ENCODE results near the gene DRC3.

Gene DRC3

DNA sequence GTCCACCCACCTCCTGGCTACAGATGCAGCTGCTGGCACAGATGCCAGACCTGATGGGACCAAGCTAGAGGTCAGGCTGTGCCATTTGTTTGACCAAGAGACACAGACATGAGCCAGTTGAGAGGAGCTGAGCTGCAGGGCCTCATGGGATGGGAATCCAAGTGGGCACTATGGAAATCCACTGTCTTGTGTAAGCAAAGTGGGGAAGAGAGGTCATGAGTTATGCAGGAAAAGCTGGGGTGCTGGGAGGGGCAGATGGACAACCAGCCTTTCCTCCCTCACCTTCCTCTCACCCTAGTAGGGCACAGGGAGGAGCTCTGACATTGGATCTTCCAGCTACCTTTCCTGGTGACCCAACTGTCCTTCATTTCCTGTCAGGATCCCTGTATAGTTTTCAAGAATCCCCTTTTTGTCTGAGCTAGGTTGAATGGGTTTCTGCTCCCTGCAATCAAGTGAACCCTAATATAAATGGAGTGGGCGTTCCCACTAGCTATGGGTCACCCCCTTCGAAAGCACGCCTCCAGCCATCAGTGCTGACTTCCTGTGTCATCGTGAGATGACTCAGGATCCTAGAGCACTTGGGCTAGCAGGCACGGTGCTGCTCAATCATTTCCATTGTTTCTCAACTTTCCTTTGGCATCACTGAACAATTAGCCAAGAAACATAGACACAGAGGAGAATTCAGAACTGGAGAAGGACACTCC, 52.7 kb downstream of the DRC3 start:
- DNase-seq = no peak

DNA sequence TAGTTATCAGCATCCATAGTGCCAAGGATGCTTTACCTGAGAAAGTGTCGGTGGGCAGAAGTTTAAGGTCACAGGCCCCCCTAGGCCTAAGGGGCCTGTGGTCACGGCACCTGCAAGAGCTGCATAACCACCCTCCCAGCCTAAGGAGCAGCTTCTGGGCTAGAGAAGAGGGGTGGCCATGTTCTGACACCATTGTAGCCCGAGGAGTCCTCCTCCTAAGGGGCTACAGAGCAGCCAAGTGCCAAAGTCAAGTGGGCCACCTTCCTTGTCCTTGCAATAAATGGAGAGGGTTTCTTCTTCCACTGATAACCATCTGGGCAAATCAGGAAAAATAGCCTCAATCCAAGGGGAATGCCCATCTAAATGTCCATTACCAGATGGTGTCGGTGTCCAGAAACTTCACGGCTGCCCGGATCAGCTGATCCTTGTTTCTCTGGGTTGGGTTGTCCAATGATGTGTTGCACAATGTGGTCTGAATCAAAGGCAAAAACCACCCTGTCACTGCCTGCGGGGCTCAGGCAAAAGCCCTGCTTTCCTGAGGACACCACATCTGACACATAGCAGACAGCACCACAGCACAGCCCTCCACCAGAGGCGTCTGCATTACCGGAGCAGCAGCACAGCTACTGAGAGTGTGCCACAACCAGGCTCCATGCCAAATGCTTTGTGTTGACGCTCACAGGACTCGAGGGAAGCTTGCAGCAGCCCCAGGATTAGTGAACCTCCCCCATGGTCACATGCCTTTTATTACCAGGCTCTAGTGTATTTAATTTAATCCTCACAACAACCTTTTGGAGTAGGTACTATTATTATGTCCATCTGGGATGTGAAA, 53.5 kb downstream of the DRC3 start:
- DNase-seq = no peak

GRCh38 chr17:18027280-18027679, 54.6 kb downstream of the DRC3 start:
- DNase-seq = no peak

DNA sequence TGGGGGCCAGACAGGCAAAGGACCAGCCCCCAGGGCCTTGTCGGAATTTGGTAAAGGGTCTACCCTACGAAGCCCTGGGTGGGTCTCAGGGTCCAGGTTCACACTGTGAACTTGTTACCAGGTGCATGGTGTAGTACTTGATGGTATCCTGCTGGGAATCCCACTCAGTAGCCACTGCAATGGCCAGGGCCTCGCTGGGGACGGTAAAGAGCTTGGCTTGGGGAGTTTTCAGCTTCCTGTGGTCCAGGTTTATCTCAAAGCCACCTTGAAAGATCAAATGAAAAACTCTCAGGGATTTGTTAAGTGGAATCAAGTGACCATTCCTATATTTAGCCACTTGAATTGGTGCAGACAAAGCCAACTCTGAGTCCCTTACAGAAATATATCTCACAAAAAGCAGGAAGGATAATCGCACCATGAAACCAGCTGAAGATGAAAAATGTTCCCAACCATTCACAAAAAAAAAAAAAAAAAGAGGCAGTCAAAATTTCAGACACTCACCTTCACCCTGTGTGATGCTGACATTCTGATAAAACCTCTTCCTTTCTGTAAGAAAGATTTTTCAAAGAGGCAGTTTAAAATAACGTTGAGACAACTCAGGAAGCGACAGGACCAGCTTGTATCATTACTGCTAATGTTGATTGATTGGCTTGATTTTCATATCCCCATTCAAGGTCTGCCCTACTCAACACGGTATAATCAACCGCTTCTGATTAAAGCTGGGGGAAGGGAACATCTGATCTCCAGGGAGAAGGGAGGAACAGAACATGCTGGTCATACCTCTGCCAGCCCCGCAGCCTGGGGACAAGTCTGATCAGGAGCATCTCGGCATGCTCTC, 55.7 kb downstream of the DRC3 start:
- no peak for DNase-seq

GRCh38 chr17:18028952-18029540, 56.4 kb downstream of the DRC3 start:
- no peak for DNase-seq

- DNase-seq = no peak
Observed at GRCh38 chr17:18031955-18032354, 59.3 kb downstream of the DRC3 start.

- peak; percentile 29 to 31 for DNase-seq
Observed at GRCh38 chr17:18033442-18034099, 60.9 kb downstream of the DRC3 start.

GRCh38 chr17:18035704-18036103, 63.0 kb downstream of the DRC3 start:
- no peak for DNase-seq

DNA sequence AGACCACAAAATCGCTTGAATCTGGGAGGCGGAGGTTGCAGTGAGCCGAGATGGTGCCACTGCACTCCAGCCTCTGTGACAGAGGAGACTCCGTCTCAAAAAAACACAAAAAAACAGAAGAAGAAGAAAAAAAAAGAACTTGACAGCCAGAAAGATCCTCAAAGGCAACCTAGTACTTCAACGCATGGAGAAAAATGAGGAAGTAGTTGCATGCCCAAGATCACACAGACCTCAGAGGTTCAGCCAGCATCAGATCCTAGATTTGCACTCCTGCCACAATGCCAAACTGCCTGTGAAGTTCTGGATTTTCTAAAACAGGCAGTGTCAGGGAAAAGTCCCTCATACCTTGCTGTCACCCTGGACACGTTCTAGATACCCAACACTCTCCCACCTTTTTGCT, 64.8 kb downstream of the DRC3 start:
- no peak for DNase-seq

GRCh38 chr17:18038149-18038850, 65.6 kb downstream of the DRC3 start:
- DNase-seq = no peak

GRCh38 chr17:18038861-18039534, 66.3 kb downstream of the DRC3 start, which contains the start of the genes ATPAF2 and GID4:
Gene ATPAF2 (minus strand): TSS chr17:18039168. CDS start chr17:18039013, 155 bp downstream.
Gene GID4 (plus strand): TSS chr17:18039408. CDS start chr17:18039465, 57 bp downstream.
- DNase-seq = peak; percentile 99

DNA sequence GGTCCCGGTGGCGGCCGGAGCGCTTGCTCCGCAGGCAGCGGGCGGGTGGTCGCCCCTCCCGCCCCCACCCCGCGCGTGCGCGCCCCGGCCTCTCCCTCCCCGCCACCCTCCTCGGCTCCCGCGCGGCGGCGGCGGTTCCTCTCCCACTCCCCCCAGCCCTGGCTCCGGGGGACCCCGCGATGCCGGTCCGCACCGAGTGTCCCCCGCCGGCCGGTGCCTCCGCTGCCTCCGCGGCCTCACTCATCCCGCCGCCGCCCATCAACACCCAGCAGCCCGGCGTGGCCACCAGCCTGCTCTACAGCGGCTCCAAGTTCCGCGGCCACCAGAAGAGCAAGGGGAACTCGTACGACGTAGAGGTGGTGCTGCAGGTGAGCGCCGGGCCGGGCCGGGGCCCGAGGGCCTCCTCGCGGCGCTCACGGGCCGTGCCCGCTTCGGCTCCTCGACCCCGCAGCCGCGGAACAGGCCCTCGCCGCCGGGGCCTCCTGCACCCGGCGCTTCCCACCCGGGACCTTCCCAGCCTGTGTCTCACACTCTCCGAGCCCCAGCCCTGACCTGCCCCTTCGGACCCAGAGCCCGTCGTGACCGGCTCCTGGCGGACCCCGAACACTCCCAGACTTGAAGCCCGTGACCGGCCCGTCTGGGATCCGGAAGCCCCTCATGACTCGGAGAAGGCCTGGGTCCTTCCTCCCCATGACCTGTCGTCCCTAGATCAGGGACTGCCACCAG, 67.0 kb downstream of the DRC3 start:
- DNase-seq = no peak

DNA sequence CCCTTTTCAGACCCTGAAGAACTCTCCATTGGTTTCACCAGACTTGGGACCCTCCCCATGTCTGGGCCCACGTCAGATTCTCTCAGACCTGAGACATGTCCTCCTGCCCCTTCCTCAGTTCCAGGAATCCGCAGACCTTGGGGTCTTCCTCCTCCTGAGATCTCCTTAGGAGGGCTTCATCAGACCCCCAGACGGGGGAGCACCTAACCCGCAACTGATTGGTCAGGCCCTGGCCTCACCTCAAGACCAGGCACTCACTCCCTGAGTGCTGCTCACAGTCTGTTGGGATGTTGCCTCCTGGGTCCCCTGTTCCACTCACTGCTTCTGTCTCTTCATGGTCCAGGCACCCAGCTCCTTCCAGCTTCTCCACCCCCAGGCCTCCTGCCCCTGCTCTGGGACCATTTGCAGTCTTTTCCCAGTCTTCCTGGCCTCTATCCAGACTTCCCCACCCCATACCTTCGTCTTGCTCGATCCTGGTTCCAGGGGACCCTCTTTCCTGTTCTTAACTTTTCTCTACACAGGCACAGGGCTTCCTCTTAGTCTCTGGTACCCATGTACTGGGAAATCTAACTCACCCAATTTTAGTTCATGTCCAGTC, 67.7 kb downstream of the DRC3 start:
- no peak for DNase-seq

DNA sequence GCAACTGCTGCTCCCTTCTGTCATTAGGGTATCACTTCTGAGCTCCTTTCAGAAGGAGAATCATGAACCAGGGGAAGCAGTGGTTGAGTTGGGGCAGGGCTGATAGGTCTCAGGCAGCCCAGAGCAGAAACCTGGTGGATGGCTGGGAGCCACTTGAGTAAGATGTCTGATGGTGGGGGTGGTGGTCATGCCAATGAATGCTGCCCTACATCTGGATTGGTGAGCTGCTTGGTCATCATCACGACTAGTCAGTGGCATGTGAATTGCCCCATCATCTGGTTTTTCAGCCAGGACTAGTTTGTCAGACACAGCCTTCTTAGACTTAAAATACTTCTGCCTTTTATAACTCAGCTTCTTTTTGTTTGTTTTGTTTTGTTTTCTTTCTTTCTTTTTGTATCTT, 69.1 kb downstream of the DRC3 start:
- DNase-seq = no peak

DNA sequence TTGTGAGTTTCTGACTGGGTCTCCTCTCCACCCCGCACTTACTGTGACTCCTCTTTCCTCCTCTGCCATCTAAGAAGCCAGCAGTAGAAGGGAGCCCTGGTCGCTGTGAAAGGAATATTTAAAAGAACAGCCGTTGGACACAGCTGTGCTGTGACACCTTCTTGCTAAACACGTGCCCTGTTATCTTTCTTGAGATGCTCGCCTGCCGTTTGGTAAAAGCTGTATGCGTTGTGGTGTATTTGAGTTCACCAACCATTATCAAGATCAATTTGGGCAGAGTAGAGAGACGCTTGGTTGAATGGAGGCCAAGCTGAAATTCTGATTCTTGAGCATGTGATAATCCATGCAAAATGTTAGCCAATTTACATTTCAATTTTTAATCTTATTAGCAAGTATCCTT, 70.3 kb downstream of the DRC3 start:
- DNase-seq = no peak

DNA sequence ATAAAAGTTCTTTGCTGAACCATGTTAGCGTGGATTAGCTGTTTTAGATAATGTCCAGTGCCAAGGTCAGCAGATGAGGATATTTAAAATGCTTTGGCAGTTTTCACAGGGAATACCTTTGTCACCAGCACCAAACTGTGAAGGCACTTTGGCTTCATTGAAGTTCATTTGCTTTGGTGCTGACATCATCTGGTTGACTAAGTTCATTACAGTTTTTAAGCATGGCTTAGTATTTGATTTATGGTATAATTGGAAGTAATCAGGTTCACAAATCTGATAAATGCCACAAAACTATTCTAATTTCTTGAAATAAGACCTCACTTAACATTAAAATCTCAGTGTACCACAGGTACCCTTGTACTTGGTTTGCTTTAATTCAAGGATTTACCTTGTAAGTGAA, 70.8 kb downstream of the DRC3 start:
- no peak for DNase-seq

- no peak for DNase-seq
Observed at GRCh38 chr17:18044609-18045008, 71.9 kb downstream of the DRC3 start.

DNA sequence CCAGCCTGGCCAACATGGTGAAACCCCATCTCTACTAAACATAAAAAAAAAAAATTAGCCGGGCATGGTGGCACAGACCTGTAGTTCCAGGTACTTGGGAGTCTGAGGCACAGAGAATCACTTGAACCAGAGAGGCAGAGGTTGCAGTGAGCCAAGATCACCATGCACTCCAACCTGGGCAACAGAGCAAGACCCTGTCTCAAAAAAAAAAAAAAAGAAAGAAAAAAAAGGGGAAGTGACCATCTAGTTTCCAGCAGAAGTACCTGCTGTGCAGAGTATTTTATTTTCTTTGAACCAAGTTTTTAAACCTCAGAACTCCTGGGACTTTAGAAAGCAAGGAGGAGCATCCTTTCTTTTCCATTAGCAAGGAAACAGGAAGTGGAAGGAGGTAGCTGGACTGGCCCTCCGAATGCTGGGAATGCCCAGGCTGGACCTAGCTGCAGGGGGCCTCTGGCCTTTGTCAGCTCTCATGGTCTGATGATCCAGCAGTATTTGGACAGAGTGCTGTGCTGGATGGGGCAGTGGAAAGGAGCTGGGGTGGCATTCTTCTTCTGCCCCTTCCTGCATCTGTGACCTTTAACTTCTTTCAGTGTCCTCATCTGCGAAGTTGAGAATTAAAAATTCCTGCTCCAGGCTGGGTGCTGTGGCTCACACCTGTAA, 73.2 kb downstream of the DRC3 start:
- no peak for DNase-seq

DNA sequence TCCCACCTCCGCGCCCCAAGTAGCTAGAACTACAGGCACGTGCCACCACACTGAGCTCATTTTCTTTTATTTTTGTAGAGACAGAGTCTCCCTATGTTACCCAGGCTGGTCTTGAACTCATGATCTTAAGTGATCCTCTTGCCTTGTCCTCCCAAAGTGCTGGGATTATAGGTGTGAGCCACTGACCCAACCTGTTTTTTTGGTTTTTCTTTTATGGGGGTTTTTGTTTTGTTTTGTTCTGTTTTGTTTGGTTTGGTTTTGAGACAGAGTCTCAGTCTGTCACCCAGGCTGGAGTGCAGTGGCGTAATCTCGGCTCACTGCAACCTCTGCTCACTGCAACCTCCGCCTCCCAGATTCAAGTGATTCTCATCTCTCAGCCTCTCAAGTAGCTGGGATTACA, 82.9 kb downstream of the DRC3 start:
- DNase-seq = no peak

All from activated CD4-positive, alpha-beta T cell treated with anti-CD3 and anti-CD28 coated beads, Interleukin-2, amount 50 U/mL, for 4 hours (primary cell).